CD4-positive, alpha-beta T cell treated with Interferon gamma for 1 hour (primary cell): ENCODE data around the gene PRRG4.
"Not testable (repeated sequence)": the region's sequence is repeated elsewhere in the genome, so short reads cannot be mapped to it uniquely, and the experiment has no call there.

Experiments used
- DNase-seq: peaks from one replicate; pipeline ENCODE4 v3.0.0-alpha.2; 2020

Gene PRRG4

DNA sequence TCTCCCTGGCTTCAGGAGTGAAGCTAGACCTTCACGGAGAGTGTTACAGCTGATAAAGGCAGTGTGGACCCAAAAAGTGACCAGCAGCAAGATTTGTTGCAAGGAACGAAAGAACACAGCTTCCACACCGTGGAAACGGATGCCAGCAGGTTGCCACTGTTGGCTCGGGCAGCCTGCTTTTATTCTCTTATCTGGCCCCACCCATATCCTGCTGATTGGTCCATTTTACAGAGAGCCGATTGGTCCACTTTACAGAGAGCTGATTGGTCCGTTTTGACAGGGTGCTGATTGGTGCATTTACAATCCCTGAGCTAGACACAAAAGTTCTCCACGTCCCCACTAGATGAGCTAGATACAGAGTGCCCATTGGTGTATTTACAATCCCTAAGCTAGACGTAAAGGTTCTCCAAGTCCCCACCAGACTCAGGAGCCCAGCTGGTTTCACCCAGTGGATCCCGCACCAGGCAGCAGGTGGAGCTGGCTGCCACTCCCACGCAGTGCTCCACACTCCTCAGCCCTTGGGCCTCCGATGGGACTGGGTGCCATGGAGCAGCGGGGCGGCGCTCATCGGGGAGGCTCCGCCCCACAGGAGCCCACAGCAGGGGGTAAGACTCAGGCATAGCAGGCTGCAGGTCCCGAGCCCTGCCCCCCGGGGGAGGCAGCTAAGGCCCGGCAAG lies 58.1 kb downstream of the PRRG4 start:
- DNase-seq, result not testable (repeated sequence)

DNA sequence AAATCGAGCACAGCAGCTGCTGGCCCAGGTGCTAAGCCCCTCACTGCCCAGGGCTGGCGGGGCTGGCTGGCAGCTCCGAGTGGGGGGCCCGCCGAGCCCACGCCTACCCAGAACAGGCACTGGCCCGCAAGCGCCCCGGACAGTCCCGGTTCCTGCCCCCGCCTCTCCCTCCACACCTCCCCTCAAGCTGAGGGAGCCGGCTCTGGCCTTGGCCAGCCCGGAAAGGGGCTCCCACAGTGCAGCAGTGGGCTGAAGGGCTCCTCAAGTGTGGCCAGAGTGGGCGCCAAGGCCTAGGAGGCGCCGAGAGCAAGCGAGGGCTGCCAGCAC lies 58.6 kb downstream of the PRRG4 start:
- DNase-seq, result not testable (repeated sequence)

DNA sequence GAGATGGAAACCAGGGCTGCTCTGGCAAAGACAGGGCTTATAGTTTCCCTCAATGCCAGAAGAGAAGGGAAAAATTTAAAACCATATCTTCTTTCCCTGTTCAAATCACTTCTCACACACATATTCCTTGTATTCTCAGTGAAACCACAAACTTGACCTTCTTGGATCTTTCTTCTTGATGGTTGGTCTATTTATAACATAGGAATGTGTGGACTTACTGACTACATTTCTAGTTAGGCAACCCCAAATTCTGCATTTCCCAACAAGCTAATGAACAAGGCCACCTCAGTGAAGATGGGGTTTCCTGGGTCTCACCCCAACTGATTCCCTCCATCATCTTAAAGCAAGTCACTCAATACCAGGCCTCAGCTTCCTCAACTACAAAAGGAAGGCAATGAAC lies 59.1 kb downstream of the PRRG4 start:
- no peak for DNase-seq

DNA sequence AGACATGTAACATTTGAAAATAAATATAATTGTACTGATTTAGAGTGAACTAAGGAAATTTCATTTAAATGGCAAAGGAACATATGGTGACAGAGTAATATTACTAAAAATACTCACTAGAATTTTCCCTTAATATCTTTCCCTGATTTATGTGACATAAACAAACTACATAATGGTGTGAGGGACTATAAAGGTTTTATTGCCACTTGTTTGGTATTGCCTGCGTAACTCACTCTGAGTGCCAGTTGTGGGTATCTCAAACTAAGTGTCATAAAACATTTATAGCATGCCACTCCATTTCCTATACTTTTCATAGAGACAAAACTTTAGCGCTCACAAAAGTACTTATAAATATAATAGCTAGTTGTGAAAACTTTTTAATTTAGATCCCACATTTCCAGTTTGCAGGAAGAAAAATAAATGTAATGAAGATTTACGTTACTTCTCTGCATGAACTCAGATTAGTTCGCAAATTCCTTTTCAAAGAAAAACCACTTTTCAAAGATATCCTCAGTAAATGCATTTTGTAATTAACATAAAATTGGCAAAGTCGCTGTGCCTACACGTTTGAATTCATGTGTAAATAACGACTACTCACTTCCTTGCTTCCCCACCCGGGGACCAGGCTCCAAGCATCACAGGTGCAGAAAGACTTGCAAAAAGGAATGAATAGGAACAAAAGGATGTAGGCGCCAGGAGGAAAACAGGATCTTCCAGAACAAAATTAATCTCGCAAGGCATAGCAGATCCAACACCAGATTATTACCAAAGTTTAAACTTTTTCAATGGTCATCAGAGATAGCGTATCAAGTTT lies 61.3 kb downstream of the PRRG4 start:
- DNase-seq, result no peak

DNA sequence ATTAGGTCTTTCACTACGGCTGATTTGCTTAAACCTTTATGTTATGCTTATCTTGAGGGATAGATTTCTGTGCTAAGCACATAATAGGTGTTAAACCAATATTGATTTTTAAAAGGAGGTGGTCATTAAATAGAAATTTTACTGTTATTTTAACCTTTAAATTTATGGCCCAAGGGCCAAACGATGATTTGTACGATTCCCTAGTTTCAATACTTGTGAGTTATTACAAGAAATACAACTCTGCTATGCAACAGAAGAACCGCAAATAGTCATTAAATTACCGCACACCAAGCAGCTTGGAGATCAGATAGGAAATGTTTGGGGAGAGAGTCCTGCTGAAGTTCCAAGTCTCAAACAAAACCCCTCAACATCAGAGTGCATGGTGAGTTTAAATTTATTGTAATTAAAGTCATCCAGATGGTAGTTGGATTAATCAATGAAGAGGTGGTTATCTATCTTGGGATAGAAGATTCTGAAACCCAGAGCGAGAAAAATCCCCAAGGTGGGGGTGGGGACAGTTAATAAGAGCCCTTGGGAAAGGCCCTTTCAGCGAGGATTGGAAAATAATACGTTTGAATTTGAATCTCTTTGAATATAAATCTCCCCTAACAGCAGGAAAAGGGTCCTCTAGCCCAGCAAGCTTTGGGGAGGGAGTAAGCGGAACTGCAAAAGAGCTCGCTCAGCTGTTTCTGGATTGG lies 62.1 kb downstream of the PRRG4 start:
- no peak for DNase-seq

DNA sequence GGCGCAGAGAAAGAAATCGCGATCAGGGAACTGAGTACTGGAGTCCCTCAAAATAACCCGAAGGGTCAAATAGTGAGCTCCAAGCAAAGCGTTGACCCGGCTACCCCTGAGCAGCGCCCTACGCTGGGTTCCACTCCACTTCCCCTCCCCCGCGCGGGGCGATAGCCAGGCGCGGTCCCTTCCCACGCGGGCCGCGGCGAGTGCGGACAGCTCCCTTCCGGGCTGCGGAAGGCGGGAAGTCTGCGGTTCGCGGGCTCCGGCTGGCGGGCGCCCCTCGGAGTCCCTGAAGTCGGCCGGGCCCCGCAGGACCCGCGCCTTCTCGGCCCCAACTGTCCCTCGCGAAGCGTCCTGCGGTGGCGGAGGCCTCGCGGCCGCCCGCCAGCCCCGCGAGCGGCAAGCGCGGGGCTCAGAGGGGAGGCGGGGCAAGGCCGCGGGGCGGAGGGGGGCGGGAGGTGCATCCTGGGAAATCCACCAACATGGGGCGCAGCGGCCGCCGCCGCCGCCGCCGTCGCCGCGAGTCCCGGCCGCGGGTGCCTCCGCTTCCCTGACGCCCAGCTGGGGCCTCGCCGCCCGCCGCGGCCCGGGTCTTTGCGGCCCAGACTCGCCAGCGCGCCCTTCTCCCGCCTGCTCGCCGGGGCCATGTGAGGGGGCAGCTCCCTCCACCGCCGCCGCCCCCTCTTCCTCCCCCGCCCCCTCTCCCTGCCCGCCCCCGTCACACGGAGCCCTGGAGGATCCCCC lies 62.8 kb downstream of the PRRG4 start, which contains the start of gene QSER1:
Gene QSER1, plus strand, starts transcription at position 457 of the 738 bp plus-strand sequence. CDS start 315 bp downstream, outside the sequence.
- DNase-seq, result peak; percentile 58

DNA sequence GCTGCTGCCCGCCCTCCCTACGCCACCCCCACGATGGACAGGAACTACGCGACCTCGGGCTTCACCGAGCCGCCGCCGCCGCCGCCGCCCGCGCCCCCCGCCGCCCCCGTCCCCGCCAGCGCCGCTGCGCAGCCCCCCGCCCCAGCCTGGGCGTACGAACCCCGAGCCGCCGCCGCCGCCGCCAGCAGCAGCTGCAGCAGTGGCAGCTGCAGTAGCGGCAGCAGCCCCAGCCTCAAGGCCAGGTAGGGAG lies 63.3 kb downstream of the PRRG4 start:
- DNase-seq, result no peak

DNA sequence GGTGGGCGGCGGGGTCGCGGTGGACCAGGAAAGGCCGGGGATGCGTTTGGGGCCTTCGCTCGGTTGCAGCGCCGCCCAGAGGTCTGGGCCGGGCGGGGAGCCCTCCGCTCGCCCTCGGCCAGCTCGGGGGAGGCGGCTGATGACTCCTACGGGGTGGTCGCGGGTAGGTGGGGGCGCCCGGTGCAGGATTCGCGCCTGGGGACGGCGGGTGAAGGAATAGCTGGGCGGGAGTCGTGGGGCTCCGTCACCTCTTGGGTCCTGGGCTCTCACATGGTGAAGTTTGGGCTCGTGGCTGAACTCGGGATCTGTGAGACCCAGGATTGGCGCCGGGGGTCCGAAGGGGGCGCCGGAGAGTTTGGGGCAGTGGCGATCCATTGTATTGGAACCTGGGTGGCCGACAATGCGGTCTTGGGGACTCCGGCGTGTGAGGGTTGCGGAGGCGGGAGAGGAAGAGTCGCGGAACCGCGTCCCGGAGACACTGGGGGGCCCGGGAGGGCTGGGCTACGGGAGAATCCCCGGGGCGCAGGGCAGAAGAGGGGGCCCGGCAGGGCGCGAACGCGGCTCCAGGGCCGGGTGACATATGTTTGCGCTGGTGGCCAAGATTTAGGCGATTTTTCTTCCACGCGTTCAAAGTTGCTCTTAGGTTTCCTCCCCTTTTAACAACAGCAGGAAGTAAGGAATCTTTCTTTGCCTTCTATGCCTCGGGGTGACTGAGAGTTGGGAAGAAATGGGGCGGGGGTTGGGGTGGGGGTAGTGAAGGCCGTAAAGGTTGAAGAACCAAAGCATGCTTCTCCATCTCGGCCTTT lies 63.8 kb downstream of the PRRG4 start:
- DNase-seq, result peak; percentile 45

DNA sequence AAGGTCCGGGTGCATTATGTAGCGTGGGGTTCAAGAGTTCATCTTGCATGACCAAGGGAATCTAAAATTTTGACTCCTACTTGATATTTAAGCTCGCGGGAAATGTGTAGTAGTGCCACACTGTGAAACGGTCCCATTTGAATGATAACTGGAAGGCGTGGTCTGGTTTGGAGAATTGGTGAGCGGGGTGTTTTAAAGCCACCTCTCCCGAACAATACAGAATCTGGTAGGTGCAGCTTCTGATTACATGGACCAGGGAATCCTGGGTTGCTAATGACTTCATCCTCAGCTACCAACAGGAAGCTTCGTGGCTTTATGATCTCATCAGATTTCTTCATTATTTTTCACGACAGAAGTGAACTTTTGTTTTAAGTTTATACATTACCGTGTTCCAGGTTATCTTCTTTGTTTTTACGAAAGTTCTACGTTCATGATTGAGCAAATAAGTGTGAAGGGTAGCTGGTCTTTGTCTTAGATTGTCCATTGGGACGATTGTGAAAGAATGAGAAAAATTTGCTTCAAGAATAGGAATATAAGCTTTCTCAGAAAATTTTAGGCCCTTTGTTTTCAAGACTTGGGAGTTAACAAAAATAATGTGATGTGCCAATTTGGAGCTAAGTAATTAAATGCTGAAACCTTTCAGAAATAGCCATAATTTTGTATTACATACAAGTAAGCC lies 64.6 kb downstream of the PRRG4 start:
- peak; percentile 8 for DNase-seq

DNA sequence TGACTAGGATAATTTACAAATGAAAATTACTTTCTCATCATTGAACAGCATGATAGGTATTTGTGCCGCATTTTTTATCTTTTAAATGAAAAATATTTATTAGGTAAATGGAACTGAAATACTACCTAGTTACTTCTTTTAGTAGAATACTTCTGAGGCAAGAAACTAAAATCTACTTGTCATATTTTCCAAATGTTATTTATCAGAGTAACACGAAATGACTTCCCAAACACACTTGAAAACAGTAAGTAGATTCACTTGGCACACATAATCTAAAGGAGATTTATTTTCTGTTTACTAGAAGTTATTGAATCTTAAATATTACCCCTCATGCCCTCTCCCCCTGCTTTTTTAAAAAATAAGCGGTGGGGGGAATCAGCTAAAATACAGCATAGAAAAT lies 65.2 kb downstream of the PRRG4 start:
- no peak for DNase-seq

DNA sequence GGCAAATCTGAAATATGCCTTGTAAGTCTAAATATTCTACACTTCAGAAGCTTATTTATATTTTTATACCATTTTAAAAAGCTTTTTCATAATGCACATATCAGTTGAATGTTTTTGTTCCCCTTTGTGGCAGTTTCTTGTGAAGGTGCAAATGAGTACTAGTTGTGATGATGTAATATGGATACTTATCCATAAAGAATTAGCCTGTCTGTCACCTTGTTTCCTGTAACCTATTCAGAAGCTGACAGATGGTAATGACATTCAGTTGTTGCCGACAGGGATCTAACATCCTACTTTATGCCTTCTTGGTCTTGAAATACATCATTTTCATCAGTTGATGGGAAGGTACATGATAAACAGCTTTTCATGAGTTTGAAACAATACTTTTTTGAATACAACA lies 65.7 kb downstream of the PRRG4 start:
- no peak for DNase-seq

DNA sequence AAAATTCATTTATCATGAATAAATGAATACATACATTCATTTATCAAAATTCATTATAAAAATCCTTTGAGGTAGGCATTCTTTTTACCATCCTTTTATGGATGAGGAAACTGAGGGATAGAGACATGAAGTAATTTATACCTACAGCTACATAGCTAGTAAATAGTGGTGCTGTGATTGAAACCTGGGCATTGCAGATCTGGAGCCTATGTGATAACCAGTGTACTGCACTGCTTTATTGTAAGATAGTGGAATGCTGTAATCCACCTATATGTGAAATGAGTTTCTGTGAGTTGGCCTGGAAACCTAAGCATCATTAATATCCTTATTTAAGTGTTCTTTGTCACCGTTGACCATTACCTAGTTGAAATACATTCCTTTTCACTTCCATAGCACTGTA lies 67.4 kb downstream of the PRRG4 start:
- no peak for DNase-seq

DNA sequence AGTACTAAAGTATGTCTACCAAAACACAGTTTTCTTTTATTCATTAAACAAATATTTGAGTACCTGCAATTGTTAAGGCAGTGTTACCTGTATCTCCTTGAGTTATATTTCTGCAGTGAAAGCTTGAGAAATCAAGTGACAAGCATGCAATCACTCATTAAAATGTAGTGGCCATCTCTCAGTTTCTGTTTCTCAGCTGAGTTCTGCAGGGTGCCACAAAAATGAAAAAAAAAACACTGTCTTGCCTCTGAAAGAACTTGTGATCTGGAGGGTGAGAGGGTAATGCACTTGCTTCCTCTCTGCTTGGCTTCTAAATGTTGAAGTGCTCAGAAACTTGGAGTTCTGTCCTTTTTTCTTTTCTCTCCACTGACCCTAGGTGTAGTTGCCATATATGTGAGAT lies 69.7 kb downstream of the PRRG4 start:
- no peak for DNase-seq

DNA sequence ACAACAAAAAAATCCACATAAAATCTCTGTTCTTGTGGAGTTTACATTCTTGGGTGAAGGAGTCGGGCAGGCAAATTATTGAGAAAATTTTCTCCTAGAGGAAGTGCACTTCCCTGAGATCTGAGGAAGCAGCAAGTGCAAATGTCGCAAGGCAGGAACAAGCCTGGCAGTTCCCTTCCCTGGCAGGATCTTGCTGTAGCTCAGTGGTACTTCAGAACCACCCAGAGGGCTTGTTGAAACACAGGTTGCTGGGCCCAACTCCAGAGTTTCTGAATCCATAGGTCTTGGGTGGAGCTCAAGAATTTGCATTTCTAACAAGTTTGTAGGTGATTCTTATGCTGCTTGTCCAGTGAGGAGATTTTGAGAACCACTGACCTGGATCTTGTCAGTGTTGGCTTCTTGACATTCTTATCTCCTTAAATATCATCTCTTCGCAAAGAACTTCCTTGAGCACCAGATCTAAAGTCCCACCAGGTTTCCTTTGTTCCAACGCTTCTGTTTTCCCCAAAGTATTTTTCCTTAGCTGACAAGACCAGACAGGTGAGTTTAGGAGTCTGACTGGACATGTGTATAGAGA lies 72.5 kb downstream of the PRRG4 start:
- no peak for DNase-seq

DNA sequence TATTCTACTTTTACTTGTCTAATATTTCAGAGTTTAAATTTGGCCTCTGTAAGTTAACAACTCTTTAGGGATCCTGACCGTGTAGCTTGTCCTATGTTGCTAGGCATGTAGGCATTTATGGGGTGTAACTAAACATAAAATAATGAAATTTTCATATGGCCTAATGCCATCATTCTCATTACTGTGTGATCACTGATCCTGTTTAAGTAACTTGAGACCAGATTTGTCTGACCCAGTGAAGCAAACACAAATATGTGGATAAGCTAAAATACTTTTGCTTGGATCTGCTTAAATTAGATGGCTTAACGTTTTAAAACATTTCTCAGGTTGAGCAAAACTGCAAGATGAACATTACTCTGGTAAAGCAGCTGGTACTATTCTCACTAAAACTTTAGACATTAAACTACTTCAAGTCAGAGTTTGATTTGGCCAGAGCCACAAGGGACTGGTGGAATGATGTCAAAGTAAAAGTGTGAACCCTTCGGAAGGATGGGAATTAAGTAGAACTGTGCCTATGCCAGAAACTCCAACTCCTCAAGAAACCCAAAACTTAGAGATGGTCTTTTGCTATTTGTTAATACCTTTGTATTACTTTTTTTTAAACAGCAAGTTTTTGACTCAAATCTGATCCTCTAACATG lies 75.4 kb downstream of the PRRG4 start:
- DNase-seq, result no peak
